ENCODE measurements around the gene CPN2.

- TF ChIP-seq CTCF (IDR thresholded peaks at IDR 0.05) (no peak), POLR2A (IDR thresholded peaks at IDR 0.05) (no peak)
Measured at GRCh38 chr3:194303749-194304148, 47.4 kb downstream of the CPN2 start.
